Retina (tissue), 1 donor: Measurements from ENCODE around the gene PRPF19.

ENCODE experiments used
- DNase-seq: peaks from one replicate; pipeline ENCODE4 v3.0.0-alpha.2; 2016

PRPF19 gene

DNA sequence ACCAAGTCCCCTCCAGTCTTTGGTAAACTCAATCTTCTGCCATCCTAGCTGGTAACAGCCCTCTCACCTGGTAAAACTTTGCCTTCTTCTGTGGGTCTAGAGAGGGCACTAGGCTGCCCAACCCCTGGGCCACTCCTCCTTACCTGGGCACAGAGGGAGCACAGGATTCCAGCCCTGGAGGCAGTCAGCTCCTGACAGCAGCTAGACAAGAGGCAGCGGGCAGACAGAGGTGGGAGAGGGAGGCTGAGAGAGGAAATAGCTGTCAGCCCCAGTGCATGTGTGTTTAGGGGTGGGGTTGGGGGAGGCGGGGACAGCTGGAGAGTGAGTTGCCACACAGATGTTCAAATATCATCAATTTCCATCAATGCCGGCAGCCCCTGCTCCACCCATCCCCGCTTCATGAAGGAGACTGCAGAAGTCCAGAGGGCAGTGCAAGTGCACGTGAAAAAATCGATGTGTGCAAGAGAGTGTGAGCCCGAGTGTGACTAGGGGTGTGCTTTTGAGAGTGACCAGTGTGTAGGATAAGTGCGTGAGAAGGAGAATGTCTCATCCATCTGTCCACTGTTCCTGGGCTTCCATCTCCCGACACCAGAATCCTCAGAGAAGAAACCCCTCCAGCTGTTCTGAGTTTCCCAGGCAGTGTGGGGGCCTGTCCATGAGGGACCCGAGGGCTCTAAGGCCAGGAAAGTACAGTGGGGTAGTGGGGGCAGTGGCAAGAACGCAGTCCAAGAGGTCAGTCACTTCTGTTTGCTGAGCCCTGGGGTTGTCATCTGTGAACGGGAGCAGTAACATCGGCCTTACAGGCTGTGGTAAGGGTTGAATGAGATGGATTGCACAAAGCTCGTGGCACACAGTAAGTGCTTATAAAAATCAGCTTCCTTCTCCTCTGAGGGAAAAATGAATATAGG, 50.4 kb downstream of the PRPF19 start, which contains the start of gene PTGDR2:
Gene PTGDR2, minus strand, starts transcription at position 225 of the 908 bp plus-strand sequence. CDS start 2,228 bp downstream, outside the sequence.
- no peak for DNase-seq

DNA sequence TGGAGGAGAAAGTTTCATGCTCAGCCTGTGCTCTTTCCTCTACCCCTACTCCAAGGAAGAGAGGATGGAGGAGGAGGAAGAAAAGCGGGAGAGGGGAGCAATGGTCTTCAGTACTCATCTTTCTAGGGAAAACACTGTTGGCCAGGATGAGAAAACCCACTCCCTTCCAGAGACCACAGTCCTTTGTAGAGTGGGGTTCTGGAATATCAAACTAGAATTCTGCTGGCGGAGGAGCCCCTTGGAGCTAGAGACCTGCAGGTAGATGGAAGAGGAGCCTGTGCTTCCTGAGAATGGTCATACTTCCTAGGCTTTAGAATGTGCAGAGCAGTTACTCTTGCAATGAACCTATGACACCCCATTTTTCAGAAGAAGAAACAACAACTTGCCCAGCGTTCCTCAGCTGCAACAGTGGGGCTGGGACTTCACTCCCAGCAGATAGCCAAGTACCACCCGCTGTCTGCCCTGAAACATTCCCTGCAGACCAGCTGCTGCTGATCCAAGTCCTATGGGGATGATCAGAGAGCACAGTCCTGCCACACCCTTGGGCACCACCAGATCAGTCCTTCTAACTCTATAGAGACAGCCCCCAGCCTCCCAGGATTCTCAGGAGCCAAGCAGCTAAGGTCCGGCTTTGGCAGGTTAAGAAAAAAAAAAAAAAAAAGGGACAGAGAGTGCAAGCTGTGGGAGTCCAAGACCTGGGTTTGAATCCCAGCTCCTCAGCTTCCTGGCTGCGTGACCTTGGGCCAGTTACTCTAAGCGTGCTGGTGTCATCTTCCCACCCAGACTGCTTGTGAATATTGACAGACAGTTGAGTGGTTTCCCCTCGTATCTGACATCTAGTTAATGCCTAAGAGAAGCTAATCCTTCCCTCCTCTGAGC, 51.3 kb downstream of the PRPF19 start:
- DNase-seq = no peak

DNA sequence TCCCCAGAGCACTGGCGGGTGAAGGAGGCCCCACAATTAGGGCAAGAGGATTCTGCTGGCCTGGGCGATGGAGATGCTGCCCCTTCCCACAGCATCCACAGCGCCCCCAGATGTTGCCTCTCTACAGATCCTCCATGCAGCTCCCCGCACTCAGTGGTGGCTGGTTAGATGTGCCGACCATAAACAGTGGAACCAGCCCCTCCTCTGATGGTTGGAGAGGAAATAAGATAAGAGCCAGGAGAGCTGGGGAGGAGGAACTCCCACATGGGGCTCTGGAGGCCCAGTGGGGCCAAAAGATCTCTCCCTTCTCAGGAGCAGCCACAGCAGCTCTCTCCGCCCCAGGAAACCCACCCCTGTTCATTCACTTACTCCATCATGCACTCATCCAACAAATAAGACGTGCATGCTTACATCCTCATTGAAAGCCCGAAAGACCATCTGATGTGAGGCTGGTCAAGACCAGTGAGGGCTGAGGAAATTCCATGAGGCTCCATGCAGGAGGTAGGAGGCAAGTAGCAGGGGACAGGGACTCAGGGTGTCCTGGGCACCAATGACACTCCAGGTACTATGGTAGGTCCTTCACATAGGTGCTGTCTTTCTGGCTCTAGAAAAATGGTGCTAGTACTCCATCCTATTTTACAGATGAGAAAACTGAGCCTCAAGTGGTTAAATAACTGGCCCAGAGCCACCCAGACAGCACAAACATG, 52.1 kb downstream of the PRPF19 start:
- no peak for DNase-seq

GRCh38 chr11:60852982-60853950, 53.1 kb downstream of the PRPF19 start:
- DNase-seq = no peak

DNA sequence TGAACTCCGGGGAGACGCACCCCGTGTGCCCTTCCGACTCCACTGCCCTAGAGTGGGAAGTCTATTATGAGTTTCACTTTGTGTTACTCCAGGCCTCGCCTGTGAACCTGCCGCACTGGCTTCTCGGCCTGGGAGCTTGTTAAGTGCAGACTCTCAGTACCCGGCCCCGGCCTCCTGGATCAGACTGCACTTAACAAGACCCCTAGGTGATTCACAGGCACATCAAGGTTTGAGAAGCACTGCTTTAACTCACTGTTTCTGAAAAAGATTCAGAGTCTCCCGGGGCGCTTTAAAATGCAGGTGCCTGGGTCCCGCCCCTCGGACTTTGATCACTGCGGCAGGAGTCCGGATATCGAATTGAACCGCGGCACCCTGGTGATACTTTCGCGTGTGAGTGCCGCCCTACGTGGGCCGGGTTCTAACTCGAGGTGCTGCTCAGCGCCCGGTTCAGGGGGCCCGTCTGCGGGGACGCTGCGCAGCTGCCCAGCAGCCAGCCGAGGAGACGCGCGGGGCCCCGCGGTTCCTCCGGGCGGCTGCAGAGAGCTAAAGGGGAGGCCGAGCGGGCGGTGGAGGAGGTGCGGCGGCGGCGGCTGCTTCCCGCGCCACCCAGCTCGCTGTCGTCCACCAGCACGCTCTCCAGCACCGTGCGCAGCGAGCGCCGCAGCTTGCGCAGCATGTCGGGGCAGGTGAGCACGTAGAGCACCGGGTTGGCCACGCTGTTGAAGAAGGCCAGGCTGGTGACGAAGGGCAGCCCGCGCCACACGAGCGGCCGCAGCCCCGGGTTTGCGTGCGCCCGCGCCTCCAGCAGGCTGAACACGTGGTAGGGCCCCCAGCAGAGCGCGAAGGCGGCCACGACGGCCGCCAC, 54.0 kb downstream of the PRPF19 start:
- peak; percentile 74 for DNase-seq

DNA sequence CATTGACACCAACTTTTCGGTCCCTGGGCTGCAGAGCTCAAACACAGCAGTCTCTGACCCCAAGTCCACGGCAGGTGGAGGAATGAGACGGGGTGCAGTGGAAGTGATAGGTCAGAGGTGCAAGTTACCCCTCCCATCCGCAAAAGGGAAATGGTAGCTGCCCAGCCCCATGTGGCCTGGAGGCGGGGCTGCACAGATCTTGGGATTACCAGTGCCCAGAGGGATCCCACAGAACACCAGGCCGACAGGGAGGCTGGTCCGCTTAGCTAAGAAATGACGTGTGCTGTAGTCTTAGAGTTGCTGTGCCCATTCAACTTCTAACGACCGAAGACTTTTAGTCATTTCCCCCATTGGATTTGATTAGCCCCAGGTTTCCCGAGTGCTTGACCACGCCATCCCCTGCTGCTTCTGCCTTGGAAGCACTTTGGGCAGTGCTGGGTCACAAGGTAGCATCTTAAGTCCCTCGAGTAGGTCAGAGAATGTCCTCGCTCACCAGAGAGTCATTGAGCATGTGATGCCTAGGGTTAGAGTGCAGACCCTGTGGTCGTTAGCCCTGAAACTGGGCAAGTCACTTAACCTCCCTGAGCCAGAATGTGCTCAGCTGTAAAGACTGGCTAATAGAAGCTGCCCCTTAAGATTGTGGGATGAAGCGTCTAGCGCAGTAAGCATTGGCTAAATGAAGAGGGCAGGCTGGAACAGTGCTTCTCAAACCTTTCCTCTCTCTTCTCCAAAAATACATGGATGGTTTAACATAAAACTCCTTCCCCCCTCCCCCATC, 54.9 kb downstream of the PRPF19 start:
- no peak for DNase-seq

DNA sequence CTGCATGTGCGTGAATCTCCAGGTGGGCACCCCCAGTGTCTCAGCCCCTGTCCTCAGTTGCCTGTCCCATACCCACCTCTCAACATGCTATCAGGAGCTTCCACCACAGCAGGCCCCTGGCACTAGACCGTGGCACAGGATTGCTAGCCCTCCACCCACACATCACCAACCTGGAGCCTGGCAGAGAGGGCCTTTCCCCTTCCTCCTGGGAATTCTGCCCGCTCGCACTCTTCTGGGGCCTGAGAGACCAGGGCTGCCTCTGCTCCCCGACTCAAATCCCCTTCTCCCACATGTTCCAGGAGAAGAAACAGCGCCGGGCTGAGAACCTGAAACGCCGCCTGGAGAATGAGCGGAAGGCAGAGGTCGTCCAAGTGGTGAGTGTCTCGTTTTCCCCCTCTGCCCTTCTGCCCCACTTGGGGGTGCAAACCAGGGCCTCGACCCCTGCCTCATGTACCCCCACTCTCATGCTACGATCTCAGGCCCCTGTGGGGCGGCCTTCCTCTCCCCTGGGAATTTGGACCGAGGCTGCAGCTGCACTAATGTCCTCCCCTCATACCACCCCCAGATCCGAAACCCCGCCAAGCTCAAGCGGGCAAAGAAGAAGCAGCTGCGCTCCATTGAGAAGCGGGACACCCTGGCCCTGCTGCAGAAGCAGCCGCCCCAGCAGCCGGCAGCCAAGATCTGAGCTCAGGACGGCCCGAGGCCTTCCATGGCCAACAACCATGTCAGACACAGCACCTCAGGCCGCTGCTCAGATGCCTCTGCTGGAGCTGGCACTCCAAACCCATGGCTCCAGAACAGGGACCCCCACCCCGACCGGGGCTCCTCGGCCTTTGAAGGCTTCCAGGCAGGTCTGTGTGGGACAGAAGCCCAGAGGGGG, 56.5 kb downstream of the PRPF19 start:
- DNase-seq = no peak

GRCh38 chr11:60848714-60849151, 57.7 kb downstream of the PRPF19 start:
- DNase-seq = no peak

- DNase-seq = no peak
Measured at GRCh38 chr11:60847896-60848295, 58.5 kb downstream of the PRPF19 start.

DNA sequence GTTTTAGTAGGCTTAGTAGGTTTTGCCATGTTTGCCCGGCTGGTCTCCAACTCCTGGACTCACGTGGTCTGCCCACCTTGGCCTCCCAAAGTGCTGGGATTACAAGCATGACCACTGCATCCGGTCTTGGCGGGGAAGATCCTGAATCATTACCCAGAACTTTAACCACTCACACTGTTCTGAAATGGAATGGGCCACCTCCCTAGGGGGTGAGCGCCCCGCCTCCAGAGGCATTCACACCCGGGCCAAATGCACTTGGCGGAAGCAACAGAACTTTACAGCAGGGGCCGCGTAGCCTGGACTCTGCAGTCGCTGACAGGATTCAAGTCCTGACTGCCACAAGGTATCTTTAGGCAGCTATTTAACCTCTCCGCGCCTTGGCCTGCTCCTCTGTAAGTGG, 59.1 kb downstream of the PRPF19 start:
- no peak for DNase-seq

- no peak for DNase-seq
Measured at GRCh38 chr11:60845338-60845737, 61.0 kb downstream of the PRPF19 start.

GRCh38 chr11:60844870-60845221, 61.5 kb downstream of the PRPF19 start:
- DNase-seq = no peak

- no peak for DNase-seq
Measured at GRCh38 chr11:60844045-60844869, 62.1 kb downstream of the PRPF19 start.

DNA sequence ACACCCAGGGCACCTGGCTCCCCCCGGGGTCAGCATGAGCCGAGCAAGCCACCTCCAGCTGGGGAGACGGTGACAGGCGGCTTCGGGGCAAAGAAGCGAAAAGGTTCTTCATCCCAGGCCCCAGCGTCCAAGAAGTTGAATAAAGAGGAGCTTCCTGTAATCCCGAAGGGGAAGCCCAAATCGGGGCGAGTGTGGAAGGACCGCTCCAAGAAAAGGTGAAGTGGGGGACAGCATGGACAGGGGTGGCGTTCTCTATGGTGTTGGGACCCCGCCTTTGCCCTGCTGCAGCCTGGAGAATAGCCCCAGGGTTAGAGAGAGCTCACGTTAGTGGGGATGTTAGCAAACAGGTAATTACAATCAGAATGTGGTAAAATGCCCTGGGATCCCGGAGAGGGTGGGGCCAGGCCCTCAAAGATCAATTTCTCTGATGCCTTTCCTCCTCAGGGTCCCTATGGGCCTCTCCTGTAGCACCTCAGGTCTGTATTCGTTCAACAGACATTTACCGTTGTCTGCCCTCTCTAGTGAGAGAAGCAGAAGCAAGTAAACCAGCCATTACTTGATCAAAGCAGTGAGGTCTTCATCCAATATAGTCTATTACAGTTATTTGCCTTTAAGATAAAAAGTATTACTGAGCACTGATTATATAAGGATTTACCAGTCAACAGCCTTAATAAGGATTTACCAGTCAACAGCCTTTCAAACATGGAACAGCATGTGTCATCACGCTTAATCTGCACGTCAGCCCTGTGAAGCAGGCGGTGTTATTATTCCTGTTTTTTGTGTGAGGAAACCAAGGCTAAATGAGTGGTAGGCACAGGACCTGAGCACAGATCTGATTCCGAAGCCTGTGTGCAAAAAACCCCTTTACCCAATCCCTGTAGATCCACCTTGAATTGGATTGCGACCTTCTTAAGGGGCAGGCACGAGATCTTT, 63.5 kb downstream of the PRPF19 start:
- DNase-seq = no peak

- peak; percentile 98 for DNase-seq
Measured at GRCh38 chr11:60841797-60842667, 64.4 kb downstream of the PRPF19 start, which contains the start of gene CCDC86. Gene CCDC86 (plus strand): TSS chr11:60842113. CDS start chr11:60842125, 12 bp downstream.
